Activated naive CD8-positive, alpha-beta T cell treated with anti-CD3 and anti-CD28 coated beads, Interleukin-2, amount 50 U/mL, for 24 hours (primary cell): ENCODE data around the gene ATP6V1G2.

Source experiments
- ATAC-seq: fragments of 150-1000 bp; cut with Tn5 transposase; one replicate; pipeline ENCODE4 v1.10.0; 2021
- DNase-seq: peaks from one replicate; pipeline ENCODE4 v3.0.0; 2021
- H3K27ac Mint-ChIP-seq: one replicate; pipeline ENCODE4 v1.8.0; 2021; ENCODE audit warnings: mild to moderate bottlenecking, mixed read lengths
- H3K27me3 Mint-ChIP-seq: one replicate; pipeline ENCODE4 v1.8.0; 2021; ENCODE audit warnings: mixed read lengths
- H3K36me3 Mint-ChIP-seq: one replicate; pipeline ENCODE4 v1.8.0; 2021; ENCODE audit warnings: low read depth, mixed read lengths
- H3K4me1 Mint-ChIP-seq: one replicate; pipeline ENCODE4 v1.8.0; 2021; ENCODE audit warnings: mixed read lengths
- H3K4me3 Mint-ChIP-seq: one replicate; pipeline ENCODE4 v1.8.0; 2021; ENCODE audit warnings: mild to moderate bottlenecking, moderate library complexity, mixed read lengths
- H3K9me3 Mint-ChIP-seq: one replicate; pipeline ENCODE4 v1.8.0; 2021; ENCODE audit warnings: mixed read lengths

Gene ATP6V1G2

GRCh38 chr6:31545291-31545690 lies 1.1 kb downstream of the ATP6V1G2 start:
- DNase-seq (no peak), ATAC-seq (no peak)
- Mint-ChIP-seq H3K4me1 (peaks cover 61% of the 10 kb centered on the region), H3K9me3 (no peaks in the 10 kb centered on the region), H3K27me3 (no peaks in the 10 kb centered on the region), H3K27ac (peak overlapping the region; percentile 10), H3K36me3 (peaks cover 23% of the 10 kb centered on the region), H3K4me3 (no peak overlapping the region)

GRCh38 chr6:31544676-31545075 lies 1.7 kb downstream of the ATP6V1G2 start:
- peaks cover 63% of the 10 kb centered on the region for H3K4me1 Mint-ChIP-seq
- H3K36me3 Mint-ChIP-seq, result peaks cover 27% of the 10 kb centered on the region
- ATAC-seq (no peak), DNase-seq (no peak)
- H3K27ac Mint-ChIP-seq, result peak overlapping the region; percentile 10
- H3K27me3 Mint-ChIP-seq, result no peaks in the 10 kb centered on the region
- no peaks in the 10 kb centered on the region for H3K9me3 Mint-ChIP-seq
- no peak overlapping the region for H3K4me3 Mint-ChIP-seq

GRCh38 chr6:31543639-31544038 lies 2.8 kb downstream of the ATP6V1G2 start:
- DNase-seq (no peak), ATAC-seq (no peak)
- peaks cover 63% of the 10 kb centered on the region for H3K4me1 Mint-ChIP-seq
- peak overlapping the region; percentile 81 for H3K4me3 Mint-ChIP-seq
- no peaks in the 10 kb centered on the region for H3K27me3 Mint-ChIP-seq
- H3K36me3 Mint-ChIP-seq, result peaks cover 34% of the 10 kb centered on the region
- no peak overlapping the region for H3K27ac Mint-ChIP-seq
- H3K9me3 Mint-ChIP-seq, result no peaks in the 10 kb centered on the region

GRCh38 chr6:31541658-31542521 lies 4.5 kb downstream of the ATP6V1G2 start, which contains the start of gene DDX39B:
Gene DDX39B (minus strand): TSS chr6:31542003. CDS start chr6:31540532, 1,471 bp downstream.
- Mint-ChIP-seq H3K4me1 (peaks cover 61% of the 10 kb centered on the region), H3K9me3 (no peaks in the 10 kb centered on the region), H3K4me3 (peak within 1 kb of the TSS; percentile 81), H3K27me3 (no peaks in the 10 kb centered on the region), H3K36me3 (peaks cover 45% of the 10 kb centered on the region), H3K27ac (peak within 1 kb of the TSS; percentile 94)
- DNase-seq, result peak; percentile 94
- peak; percentile 77 for ATAC-seq

- Mint-ChIP-seq H3K4me1 (peaks cover 59% of the 10 kb centered on the region), H3K36me3 (peaks cover 52% of the 10 kb centered on the region)
Measured at GRCh38 chr6:31541059-31541657, 5.2 kb downstream of the ATP6V1G2 start.

GRCh38 chr6:31540640-31541039 lies 5.8 kb downstream of the ATP6V1G2 start:
- DNase-seq (no peak), ATAC-seq (no peak)
- Mint-ChIP-seq H3K4me1 (peaks cover 59% of the 10 kb centered on the region), H3K9me3 (no peaks in the 10 kb centered on the region), H3K4me3 (peak overlapping the region; percentile 81), H3K27me3 (no peaks in the 10 kb centered on the region), H3K27ac (peak overlapping the region; percentile 94), H3K36me3 (peaks cover 57% of the 10 kb centered on the region)

More at GRCh38 chr6:31541059-31541657, 5.2 kb downstream of the ATP6V1G2 start:
- Mint-ChIP-seq H3K27me3 (no peaks in the 10 kb centered on the region), H3K9me3 (no peaks in the 10 kb centered on the region), H3K27ac (peak overlapping the region; percentile 94), H3K4me3 (peak overlapping the region; percentile 81)
- ATAC-seq, result peak; percentile 7
- peak; percentile 61 for DNase-seq

- DNase-seq, result no peak
- no peak for ATAC-seq
- Mint-ChIP-seq H3K4me1 (peaks cover 61% of the 10 kb centered on the region), H3K4me3 (peak overlapping the region; percentile 81), H3K36me3 (peaks cover 74% of the 10 kb centered on the region), H3K27ac (peak overlapping the region; percentile 94), H3K9me3 (no peaks in the 10 kb centered on the region), H3K27me3 (no peaks in the 10 kb centered on the region)
Measured at GRCh38 chr6:31538805-31539400, 7.5 kb downstream of the ATP6V1G2 start.

GRCh38 chr6:31535538-31536324 lies 10.7 kb downstream of the ATP6V1G2 start:
- Mint-ChIP-seq H3K9me3 (no peaks in the 10 kb centered on the region), H3K36me3 (peaks cover 88% of the 10 kb centered on the region), H3K27me3 (no peaks in the 10 kb centered on the region), H3K27ac (peak overlapping the region; percentile 53), H3K4me3 (peak overlapping the region; percentile 0), H3K4me1 (peaks cover 54% of the 10 kb centered on the region)
- ATAC-seq, result peak; percentile 11
- no peak for DNase-seq

- Mint-ChIP-seq H3K36me3 (peaks cover 88% of the 10 kb centered on the region), H3K4me3 (no peak overlapping the region), H3K9me3 (no peaks in the 10 kb centered on the region), H3K4me1 (peaks cover 46% of the 10 kb centered on the region), H3K27me3 (no peaks in the 10 kb centered on the region), H3K27ac (no peak overlapping the region)
- ATAC-seq (no peak), DNase-seq (no peak)
Measured at GRCh38 chr6:31534521-31535040, 11.8 kb downstream of the ATP6V1G2 start.

GRCh38 chr6:31534011-31534410 lies 12.4 kb downstream of the ATP6V1G2 start:
- H3K4me3 Mint-ChIP-seq, result no peak overlapping the region
- no peaks in the 10 kb centered on the region for H3K27me3 Mint-ChIP-seq
- peaks cover 40% of the 10 kb centered on the region for H3K4me1 Mint-ChIP-seq
- H3K27ac Mint-ChIP-seq, result no peak overlapping the region
- no peaks in the 10 kb centered on the region for H3K9me3 Mint-ChIP-seq
- ATAC-seq (no peak), DNase-seq (no peak)
- peaks cover 84% of the 10 kb centered on the region for H3K36me3 Mint-ChIP-seq

- ATAC-seq (no peak), DNase-seq (no peak)
- H3K4me3 Mint-ChIP-seq, result no peak overlapping the region
- no peaks in the 10 kb centered on the region for H3K9me3 Mint-ChIP-seq
- H3K4me1 Mint-ChIP-seq, result peaks cover 34% of the 10 kb centered on the region
- peak overlapping the region; percentile 59 for H3K27ac Mint-ChIP-seq
- peaks cover 78% of the 10 kb centered on the region for H3K36me3 Mint-ChIP-seq
- no peaks in the 10 kb centered on the region for H3K27me3 Mint-ChIP-seq
Measured at GRCh38 chr6:31533455-31533841, 13.0 kb downstream of the ATP6V1G2 start.

- Mint-ChIP-seq H3K27ac (peak overlapping the region; percentile 59), H3K9me3 (no peaks in the 10 kb centered on the region), H3K36me3 (peaks cover 74% of the 10 kb centered on the region), H3K4me1 (peaks cover 30% of the 10 kb centered on the region), H3K27me3 (no peaks in the 10 kb centered on the region), H3K4me3 (no peak overlapping the region)
- ATAC-seq (no peak), DNase-seq (no peak)
Measured at GRCh38 chr6:31532644-31533454, 13.6 kb downstream of the ATP6V1G2 start.
